Astrocyte (in vitro differentiated cells and primary cell): ENCODE results near the gene KATNB1.

Source experiments
- EZH2 ChIP-seq: IDR thresholded peaks from 2 replicates; pipeline ENCODE4 v1.6.1; 2012; ENCODE audit warnings: mild to moderate bottlenecking, low read length, inconsistent platforms; ENCODE audit not compliant: insufficient read depth
- TF ChIP-seq, protein P1 (sequence below): IDR thresholded peaks from 2 replicates; pipeline ENCODE4 v1.5.1; 2011; ENCODE audit warnings: low read depth, mild to moderate bottlenecking, inconsistent platforms, low read length, moderate library complexity; ENCODE audit not compliant: insufficient read depth

DNA sequence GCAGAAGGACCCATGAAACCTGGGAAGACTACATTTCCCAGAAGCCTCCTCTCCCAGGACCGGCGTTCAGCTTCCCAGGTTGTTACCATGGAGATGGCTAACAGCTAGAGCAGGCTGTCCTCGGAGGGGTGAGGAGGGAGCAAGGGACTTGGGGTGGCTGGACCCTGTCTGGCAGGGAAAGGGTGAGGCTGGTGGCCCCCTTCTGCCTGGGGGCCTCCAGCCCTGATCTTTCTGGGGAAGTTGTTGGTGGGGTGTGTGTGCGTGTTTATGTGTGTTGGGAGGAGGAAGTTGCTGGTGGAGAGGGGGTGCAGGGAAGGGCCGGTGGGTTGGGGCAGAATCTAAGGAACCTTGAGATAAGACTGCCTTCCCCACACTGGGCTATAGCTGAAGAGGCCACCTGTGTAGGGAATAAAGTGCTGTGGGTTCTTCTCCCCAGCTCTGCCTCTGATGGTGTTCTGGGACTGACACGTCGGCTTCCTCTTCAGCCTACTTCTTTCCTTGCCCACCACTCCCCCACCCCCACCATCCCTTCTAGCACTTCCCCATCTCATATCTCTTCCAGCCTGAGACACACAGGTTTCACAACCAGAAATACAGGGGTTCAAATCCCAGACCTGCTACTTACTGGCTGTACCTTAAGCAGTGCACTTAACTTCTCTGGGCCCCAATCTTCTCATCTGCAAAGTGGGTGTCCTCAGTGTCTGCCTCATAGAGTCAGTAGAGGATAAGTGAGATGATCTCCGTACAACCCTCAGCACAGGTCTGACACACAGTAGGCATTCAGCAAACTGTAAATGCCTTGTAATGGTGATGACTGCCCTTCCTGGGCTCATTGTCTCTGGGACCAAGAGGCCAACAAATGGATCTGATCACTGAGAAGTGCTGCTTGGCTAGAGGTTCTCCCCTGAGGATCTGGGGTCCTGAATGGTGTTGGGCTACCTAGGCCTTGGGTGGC is 40.6 kb upstream of the KATNB1 start, which contains the start of gene DRC7:
- TF ChIP-seq, protein P1, sequence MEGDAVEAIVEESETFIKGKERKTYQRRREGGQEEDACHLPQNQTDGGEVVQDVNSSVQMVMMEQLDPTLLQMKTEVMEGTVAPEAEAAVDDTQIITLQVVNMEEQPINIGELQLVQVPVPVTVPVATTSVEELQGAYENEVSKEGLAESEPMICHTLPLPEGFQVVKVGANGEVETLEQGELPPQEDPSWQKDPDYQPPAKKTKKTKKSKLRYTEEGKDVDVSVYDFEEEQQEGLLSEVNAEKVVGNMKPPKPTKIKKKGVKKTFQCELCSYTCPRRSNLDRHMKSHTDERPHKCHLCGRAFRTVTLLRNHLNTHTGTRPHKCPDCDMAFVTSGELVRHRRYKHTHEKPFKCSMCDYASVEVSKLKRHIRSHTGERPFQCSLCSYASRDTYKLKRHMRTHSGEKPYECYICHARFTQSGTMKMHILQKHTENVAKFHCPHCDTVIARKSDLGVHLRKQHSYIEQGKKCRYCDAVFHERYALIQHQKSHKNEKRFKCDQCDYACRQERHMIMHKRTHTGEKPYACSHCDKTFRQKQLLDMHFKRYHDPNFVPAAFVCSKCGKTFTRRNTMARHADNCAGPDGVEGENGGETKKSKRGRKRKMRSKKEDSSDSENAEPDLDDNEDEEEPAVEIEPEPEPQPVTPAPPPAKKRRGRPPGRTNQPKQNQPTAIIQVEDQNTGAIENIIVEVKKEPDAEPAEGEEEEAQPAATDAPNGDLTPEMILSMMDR = no peak
- TF ChIP-seq EZH2 = no peak
